Psoas muscle (tissue), 8 donors: Measurements from ENCODE around the gene TMEM132C. TPM values are rescaled to one million over a fixed set of nuclear protein-coding genes. Genes with fewer than 3 reads are reported as not detected.

Experiments
- ATAC-seq, 4 donors: fragments of 200-7000 bp; cut with Tn5 transposase; one replicate each; pipeline ENCODE4 v1.9.1; 2020; ENCODE audit warnings: moderate library complexity in 3 of 4, mild to moderate bottlenecking in 2 of 4
- DNase-seq, 2 donors: peaks; one replicate each; pipeline ENCODE4 v3.0.0-alpha.2; 2020
- H3K27ac ChIP-seq: fragments of 200-600 bp; one replicate; pipeline ENCODE4 v1.8.0; 2022
- H3K27me3 ChIP-seq, 3 donors: fragments of 200-600 bp in 1 of 3; one replicate each; pipeline versions ENCODE4 v1.6.1 to v1.8.0; 2013 to 2022; ENCODE audit warnings: low read length in 2 of 3, mild to moderate bottlenecking in 2 of 3, moderate library complexity in 1 of 3; ENCODE audit not compliant: insufficient read depth in 3 of 3
- H3K36me3 ChIP-seq, 2 donors: fragments of 200-600 bp in 1 of 2; one replicate each; pipeline versions ENCODE4 v1.6.1 to v1.8.0; 2013 to 2022; ENCODE audit warnings: low read depth in 1 of 2, mild to moderate bottlenecking in 1 of 2, moderate library complexity in 1 of 2; ENCODE audit not compliant: insufficient read depth in 1 of 2
- H3K4me1 ChIP-seq: fragments of 200-600 bp; one replicate; pipeline ENCODE4 v1.8.0; 2022
- H3K4me3 ChIP-seq: fragments of 200-600 bp; one replicate; pipeline ENCODE4 v1.8.0; 2022; ENCODE audit warnings: mild to moderate bottlenecking
- H3K9me3 ChIP-seq: fragments of 200-600 bp; one replicate; pipeline ENCODE4 v1.8.0; 2022
- CTCF ChIP-seq: fragments of 200-600 bp; IDR thresholded peaks from one replicate; pipeline ENCODE4 v1.8.0; 2022; ENCODE audit warnings: antibody characterized with exemption
- WGBS, 3 donors: extraction: QIAGEN DNeasy Blood & Tissue Kit; methylation state at CpG; one replicate each; pipeline versions ENCODE4 v1.1.6 to v1.1.7; 2013; 5-methylcytosine and 5-hydroxymethylcytosine counted together
- intact Hi-C, 2 donors: fragments of 100-400 bp; cut with DNase I; formaldehyde crosslinking; loops; one replicate each; pipeline versions ENCODE4 v1.11.0 to v1.14.2; 2022
- polyA plus RNA-seq, 3 donors: library from polyadenylated mRNA; stranded (reverse); fragments of 200-250 nt; gene quantifications; one replicate each; pipeline ENCODE4 v1.2.3, GENCODE V29; 2013
- total RNA-seq, 4 donors: library from RNA; stranded (reverse); fragmentation: NEBNext Ultra II Directional in 2 of 4; extraction: Animal tissue kit (Norgen Biotek cat#: 25700) in 2 of 4; gene quantifications; one replicate each; pipeline versions ENCODE4 v1.2.1 to v1.2.4, GENCODE V29; 2021 to 2023
- donor health status: healthy with polysubstance abuse.
- donor health status: DM: no; HTN: no; CAD: no; lungs with moderate emphysema.
- donor health status: Bipolar disorder and iron deficiency.
- donor health status: healthy.
- donor health status: DM: yes; HTN: yes; CAD: no.
- donor health status: DM: no; HTN: no; CAD: no.
- donor health status: DM: no; HTN: no; CAD: no.
- donor health status: DM: yes; HTN: yes; CAD: no.

Gene TMEM132C
- total and polyA plus RNA-seq, 7 donors, result 0.16 to 0.77 (median 0.47) TPM

GRCh38 chr12:128542844-128543243 is 275.9 kb downstream of the TMEM132C start:
- no peak for TF ChIP-seq CTCF
- ATAC-seq, result no peak
- Histone ChIP-seq H3K4me1 (no peaks in the 10 kb centered on the region), H3K36me3 (no peaks in the 10 kb centered on the region), H3K9me3 (peaks cover 2% of the 10 kb centered on the region), H3K27me3 (peaks cover 0 to 1% (median 0%) of the 10 kb centered on the region in 3 donors), H3K4me3 (no peak overlapping the region), H3K27ac (no peak overlapping the region)
- intact Hi-C loops, result no loop called here
- no peak for DNase-seq
- WGBS, 3 donors, result 69 to 77% (median 72%) methylated on average over 6 to 7 of the region's 7 CpGs

- peaks cover 0 to 2% (median 0%) of the 10 kb centered on the region in 3 donors for H3K27me3 ChIP-seq
- H3K9me3 ChIP-seq, result no peaks in the 10 kb centered on the region
- no peak for TF ChIP-seq CTCF
- no peak for ATAC-seq
- DNase-seq, result no peak
- H3K27ac ChIP-seq, result no peak overlapping the region
- H3K4me1 ChIP-seq, result no peaks in the 10 kb centered on the region
- H3K4me3 ChIP-seq, result no peak overlapping the region
- WGBS, 3 donors, result 51 to 68% (median 55%) methylated on average over 6 of the region's 6 CpGs
- intact Hi-C loops, result no loop called here
- H3K36me3 ChIP-seq, result no peaks in the 10 kb centered on the region
These were observed 276.5 kb downstream of the TMEM132C start for GRCh38 chr12:128543460-128543859.

GRCh38 chr12:128543971-128544370 is 277.0 kb downstream of the TMEM132C start:
- no peaks in the 10 kb centered on the region for H3K4me1 ChIP-seq
- TF ChIP-seq CTCF, result no peak
- H3K9me3 ChIP-seq, result no peaks in the 10 kb centered on the region
- DNase-seq (no peak), ATAC-seq (no peak)
- intact Hi-C loops, result no loop called here
- no peak overlapping the region for H3K4me3 ChIP-seq
- WGBS, 3 donors, result 81 to 92% (median 89%) methylated on average over 24 to 25 of the region's 25 CpGs
- no peaks in the 10 kb centered on the region for H3K36me3 ChIP-seq
- H3K27me3 ChIP-seq, result peaks cover 0 to 2% (median 0%) of the 10 kb centered on the region in 3 donors
- H3K27ac ChIP-seq, result no peak overlapping the region

DNA sequence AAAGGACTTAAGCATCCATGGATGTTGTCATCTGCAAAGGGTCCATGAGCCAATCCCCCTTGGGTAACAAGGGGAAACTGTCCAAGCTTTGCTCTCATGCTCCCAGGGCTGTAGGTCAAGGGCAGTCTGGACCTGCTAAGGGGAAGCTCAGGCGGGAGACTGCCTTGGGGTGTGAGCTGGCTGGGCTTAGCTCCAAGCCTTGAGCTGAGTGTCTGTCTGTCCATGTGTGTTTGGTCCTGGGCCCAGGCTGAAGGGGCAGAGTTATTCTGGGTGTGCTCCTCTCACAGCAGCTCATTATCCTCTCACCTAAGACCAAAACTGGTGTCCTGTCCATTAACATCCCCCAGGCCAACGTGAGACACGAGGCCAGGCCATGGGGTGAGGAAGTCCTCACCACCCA is 282.0 kb downstream of the TMEM132C start:
- 47 to 59% (median 54%) methylated on average over 3 of the region's 3 CpGs for WGBS, 3 donors
- no peaks in the 10 kb centered on the region for H3K9me3 ChIP-seq
- H3K36me3 ChIP-seq, result no peaks in the 10 kb centered on the region
- no peak overlapping the region for H3K27ac ChIP-seq
- DNase-seq (no peak), ATAC-seq (no peak)
- no peaks in the 10 kb centered on the region for H3K4me1 ChIP-seq
- no peak for TF ChIP-seq CTCF
- intact Hi-C loops, result no loop called here
- H3K27me3 ChIP-seq, result peaks cover 0 to 2% (median 0%) of the 10 kb centered on the region in 3 donors
- no peak overlapping the region for H3K4me3 ChIP-seq

DNA sequence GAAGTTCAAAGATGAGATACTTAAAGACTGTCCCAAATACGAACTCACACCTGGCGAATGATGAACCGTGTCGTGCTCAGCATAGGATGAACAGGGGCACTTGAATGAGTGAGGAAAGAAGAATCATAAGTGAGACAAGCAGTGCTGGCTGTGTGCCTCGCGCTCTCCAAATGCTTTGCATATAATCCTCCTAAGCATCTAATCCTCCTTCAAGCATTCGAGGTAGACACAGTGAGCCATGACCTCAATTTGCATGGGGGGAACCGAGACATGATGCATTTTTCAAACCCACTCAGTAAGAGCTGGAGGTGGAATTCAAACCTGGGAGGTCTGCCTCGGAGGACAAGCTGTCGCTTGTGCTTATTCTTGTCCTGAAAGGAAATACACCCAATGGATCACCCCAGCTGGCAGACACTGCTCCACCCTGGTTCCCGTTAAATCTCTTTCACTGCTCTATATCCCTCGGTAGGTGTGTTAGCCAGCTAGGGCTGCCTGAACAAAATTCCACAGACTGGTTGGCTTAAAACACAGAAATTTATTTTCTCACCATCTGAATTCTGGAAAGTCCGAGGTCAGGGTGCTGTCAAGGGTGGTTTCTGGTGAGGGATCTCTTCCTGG is 282.7 kb downstream of the TMEM132C start:
- H3K9me3 ChIP-seq, result no peaks in the 10 kb centered on the region
- H3K27me3 ChIP-seq, result peaks cover 0 to 2% (median 0%) of the 10 kb centered on the region in 3 donors
- ATAC-seq, result no peak
- H3K4me3 ChIP-seq, result no peak overlapping the region
- no peak overlapping the region for H3K27ac ChIP-seq
- no peaks in the 10 kb centered on the region for H3K36me3 ChIP-seq
- intact Hi-C loops, result no loop called here
- WGBS, 3 donors, result 29 to 34% (median 32%) methylated on average over 13 of the region's 13 CpGs
- H3K4me1 ChIP-seq, result no peaks in the 10 kb centered on the region
- no peak for DNase-seq
- TF ChIP-seq CTCF, result no peak
